ENCODE results near the gene EDN2.

EDN2 gene

GRCh38 chr1:41461790-41462679 lies 22.4 kb downstream of the EDN2 start:
- no peak for DNase-seq

- DNase-seq, result no peak
Observed at GRCh38 chr1:41456847-41457540, 27.5 kb downstream of the EDN2 start.

- DNase-seq, result no peak
Observed at GRCh38 chr1:41455479-41456332, 28.8 kb downstream of the EDN2 start.

GRCh38 chr1:41454406-41454805 lies 30.1 kb downstream of the EDN2 start:
- DNase-seq, result no peak

GRCh38 chr1:41452704-41453290 lies 31.7 kb downstream of the EDN2 start:
- DNase-seq, result no peak

- no peak for DNase-seq
Observed at GRCh38 chr1:41450747-41451285, 33.7 kb downstream of the EDN2 start.

- DNase-seq, result no peak
Observed at GRCh38 chr1:41449326-41449921, 35.1 kb downstream of the EDN2 start.

GRCh38 chr1:41448821-41449220 lies 35.7 kb downstream of the EDN2 start:
- no peak for DNase-seq

- DNase-seq, result no peak
Observed at GRCh38 chr1:41447995-41448770, 36.3 kb downstream of the EDN2 start.

GRCh38 chr1:41446851-41447610 lies 37.5 kb downstream of the EDN2 start:
- no peak for DNase-seq

GRCh38 chr1:41444785-41445184 lies 39.7 kb downstream of the EDN2 start:
- no peak for DNase-seq

- DNase-seq, result no peak
Observed at GRCh38 chr1:41444246-41444645, 40.2 kb downstream of the EDN2 start.

- DNase-seq, result no peak
Observed at GRCh38 chr1:41442697-41443251, 41.7 kb downstream of the EDN2 start.

GRCh38 chr1:41440321-41441085 lies 44.0 kb downstream of the EDN2 start:
- DNase-seq, result no peak

GRCh38 chr1:41439234-41439633 lies 45.2 kb downstream of the EDN2 start:
- DNase-seq, result no peak

- DNase-seq, result no peak
Observed at GRCh38 chr1:41438711-41439110, 45.8 kb downstream of the EDN2 start.

- DNase-seq, result no peak
Observed at GRCh38 chr1:41437011-41437355, 47.5 kb downstream of the EDN2 start.

- no peak for DNase-seq
Observed at GRCh38 chr1:41436281-41437010, 48.0 kb downstream of the EDN2 start.
